GM21786 (cell line): Measurements from ENCODE around the gene THRAP3.
"Not testable (repeated sequence)": the region's sequence is repeated elsewhere in the genome, so short reads cannot be mapped to it uniquely, and the experiment has no call there.

Experiments
- ATAC-seq: cut with Tn5 transposase; IDR thresholded peaks from one replicate; pipeline ENCODE4 v1.9.1; 2021; ENCODE audit not compliant: unreplicated experiment

Gene THRAP3

GRCh38 chr1:36247538-36247937 lies 23.3 kb downstream of the THRAP3 start:
- no peak for ATAC-seq

GRCh38 chr1:36248250-36248894 lies 24.1 kb downstream of the THRAP3 start:
- ATAC-seq = no peak

- no peak for ATAC-seq
These were observed 27.7 kb downstream of the THRAP3 start for GRCh38 chr1:36251794-36252481.

GRCh38 chr1:36252482-36252824 lies 28.2 kb downstream of the THRAP3 start:
- not testable (repeated sequence) for ATAC-seq

GRCh38 chr1:36253161-36253862 lies 29.1 kb downstream of the THRAP3 start:
- no peak for ATAC-seq

- ATAC-seq = no peak
These were observed 32.5 kb downstream of the THRAP3 start for GRCh38 chr1:36256558-36257374.

- no peak for ATAC-seq
These were observed 33.1 kb downstream of the THRAP3 start for GRCh38 chr1:36257375-36257767.

GRCh38 chr1:36258960-36259344 lies 34.7 kb downstream of the THRAP3 start:
- no peak for ATAC-seq

- ATAC-seq = no peak
These were observed 44.7 kb downstream of the THRAP3 start for GRCh38 chr1:36268981-36269380.

- no peak for ATAC-seq
These were observed 45.2 kb downstream of the THRAP3 start for GRCh38 chr1:36269408-36269838.

GRCh38 chr1:36273024-36273423 lies 48.8 kb downstream of the THRAP3 start:
- ATAC-seq = no peak

GRCh38 chr1:36274201-36274600 lies 50.0 kb downstream of the THRAP3 start:
- ATAC-seq = no peak

- ATAC-seq = no peak
These were observed 52.4 kb downstream of the THRAP3 start for GRCh38 chr1:36276688-36277087.

GRCh38 chr1:36279110-36279788 lies 55.0 kb downstream of the THRAP3 start:
- no peak for ATAC-seq

- ATAC-seq = no peak
These were observed 55.6 kb downstream of the THRAP3 start for GRCh38 chr1:36279789-36280296.

- no peak for ATAC-seq
These were observed 59.8 kb downstream of the THRAP3 start for GRCh38 chr1:36284061-36284460.

- ATAC-seq = no peak
These were observed 60.3 kb downstream of the THRAP3 start for GRCh38 chr1:36284517-36284916.

- no peak for ATAC-seq
These were observed 61.3 kb downstream of the THRAP3 start for GRCh38 chr1:36285443-36286101.

- no peak for ATAC-seq
These were observed 62.6 kb downstream of the THRAP3 start for GRCh38 chr1:36286802-36287201.

GRCh38 chr1:36287595-36287994 lies 63.4 kb downstream of the THRAP3 start:
- ATAC-seq = no peak
